H9 (cell line): ENCODE results near the gene CXCR3. TPM values are rescaled to one million over a fixed set of nuclear protein-coding genes. Genes with fewer than 3 reads are reported as not detected.

ENCODE experiments used
- DNase-seq: peaks from one replicate; pipeline ENCODE4 v3.0.0-alpha.2; 2017
- H2AFZ ChIP-seq: one replicate; pipeline ENCODE4 v1.6.1; 2013; ENCODE audit warnings: mild to moderate bottlenecking, low read length, control low read depth, moderate library complexity
- H2AK5ac ChIP-seq: 2 replicates; pipeline ENCODE4 v1.6.1; 2013; ENCODE audit warnings: low read length, control low read depth, mixed read lengths; ENCODE audit not compliant: insufficient read length
- H2BK120ac ChIP-seq: one replicate; pipeline ENCODE4 v1.6.1; 2013; ENCODE audit warnings: low read depth, mild to moderate bottlenecking, low read length, control low read depth, inconsistent platforms; ENCODE audit not compliant: poor library complexity, severe bottlenecking
- H2BK12ac ChIP-seq: 2 replicates; pipeline ENCODE4 v1.6.1; 2013; ENCODE audit warnings: low read length, control low read depth, mixed read lengths, low read depth; ENCODE audit not compliant: insufficient read length
- H2BK15ac ChIP-seq: 2 replicates; pipeline ENCODE4 v1.6.1; 2013; ENCODE audit warnings: low read depth, low read length, control low read depth
- H2BK20ac ChIP-seq: one replicate; pipeline ENCODE4 v1.6.1; 2013; ENCODE audit warnings: low read depth, mild to moderate bottlenecking, low read length, control low read depth, inconsistent platforms; ENCODE audit not compliant: poor library complexity, severe bottlenecking
- H2BK5ac ChIP-seq: 2 replicates; pipeline ENCODE4 v1.6.1; 2013; ENCODE audit warnings: low read length, control low read depth, mixed read lengths; ENCODE audit not compliant: insufficient read length
- H3K14ac ChIP-seq: 2 replicates; pipeline ENCODE4 v1.6.1; 2013; ENCODE audit warnings: low read length, control low read depth; ENCODE audit not compliant: insufficient read depth
- H3K18ac ChIP-seq: 2 replicates; pipeline ENCODE4 v1.6.1; 2013; ENCODE audit warnings: low read depth, mild to moderate bottlenecking, mixed read lengths, low read length, control low read depth; ENCODE audit not compliant: insufficient read length
- H3K23ac ChIP-seq: 2 replicates; pipeline ENCODE4 v1.6.1; 2013; ENCODE audit warnings: low read length, control low read depth, mixed read lengths, low read depth; ENCODE audit not compliant: insufficient read length
- H3K23me2 ChIP-seq: 2 replicates; pipeline ENCODE4 v1.6.1; 2013; ENCODE audit warnings: low read depth, mild to moderate bottlenecking, mixed read lengths, low read length, control low read depth; ENCODE audit not compliant: insufficient read length, poor library complexity, severe bottlenecking
- H3K27ac ChIP-seq: 2 replicates; pipeline ENCODE4 v1.5.1; 2013; ENCODE audit warnings: low read length, control low read depth, mixed read lengths, low read depth; ENCODE audit not compliant: insufficient read length
- H3K27me3 ChIP-seq: 2 replicates; pipeline ENCODE4 v1.6.1; 2013; ENCODE audit warnings: low read length, control low read depth, inconsistent platforms; ENCODE audit not compliant: insufficient read depth
- H3K4ac ChIP-seq: 2 replicates; pipeline ENCODE4 v1.6.1; 2013; ENCODE audit warnings: low read depth, mild to moderate bottlenecking, control low read depth, inconsistent platforms, low read length, moderate library complexity
- H3K4me1 ChIP-seq: 2 replicates; pipeline ENCODE4 v1.6.1; 2013; ENCODE audit warnings: low read length, control low read depth, inconsistent platforms; ENCODE audit not compliant: insufficient read depth
- H3K4me2 ChIP-seq: 2 replicates; pipeline ENCODE4 v1.6.1; 2013; ENCODE audit warnings: low read length, control low read depth, mixed read lengths; ENCODE audit not compliant: insufficient read length, insufficient read depth
- H3K56ac ChIP-seq: 2 replicates; pipeline ENCODE4 v1.6.1; 2013; ENCODE audit warnings: low read depth, mild to moderate bottlenecking, mixed read lengths, low read length, control low read depth; ENCODE audit not compliant: insufficient read length
- H3K79me1 ChIP-seq: 2 replicates; pipeline ENCODE4 v1.6.1; 2013; ENCODE audit warnings: low read depth, mild to moderate bottlenecking, moderate library complexity, low read length, control low read depth, inconsistent platforms; ENCODE audit not compliant: insufficient read depth, poor library complexity, severe bottlenecking
- H3K79me2 ChIP-seq: 2 replicates; pipeline ENCODE4 v1.6.1; 2013; ENCODE audit warnings: low read length, control low read depth, inconsistent platforms; ENCODE audit not compliant: insufficient read depth
- H3K9ac ChIP-seq: 2 replicates; pipeline ENCODE4 v1.6.1; 2013; ENCODE audit warnings: low read length, control low read depth, mixed read lengths; ENCODE audit not compliant: insufficient read length; ENCODE audit errors: extremely low read depth
- H3K9me3 ChIP-seq: one replicate; pipeline ENCODE4 v1.6.1; 2013; ENCODE audit warnings: low read depth, low read length, inconsistent platforms; ENCODE audit not compliant: control insufficient read depth
- H3T11ph ChIP-seq: one replicate; pipeline ENCODE4 v1.6.1; 2013; ENCODE audit warnings: mild to moderate bottlenecking, low read length, control low read depth, inconsistent platforms
- H4K20me1 ChIP-seq: one replicate; pipeline ENCODE4 v1.6.1; 2013; ENCODE audit not compliant: control insufficient read depth, insufficient read length, insufficient read depth
- H4K5ac ChIP-seq: 2 replicates; pipeline ENCODE4 v1.6.1; 2013; ENCODE audit warnings: low read depth, mild to moderate bottlenecking, mixed read lengths, low read length, control low read depth; ENCODE audit not compliant: insufficient read length
- H4K8ac ChIP-seq: replicated peaks from 2 replicates; pipeline ENCODE4 v1.6.1; 2013; ENCODE audit warnings: low read length, control low read depth, mixed read lengths, low read depth; ENCODE audit not compliant: insufficient read length
- H4K91ac ChIP-seq: 2 replicates; pipeline ENCODE4 v1.6.1; 2013; ENCODE audit warnings: low read depth, mild to moderate bottlenecking, moderate library complexity, mixed read lengths, low read length, control low read depth; ENCODE audit not compliant: insufficient read length
- H3K27ac Mint-ChIP-seq, 3 experiments: 2 replicates in 2 of 3; 3 replicates in 1 of 3; pipeline ENCODE4 v1.8.0; 2020 to 2021; ENCODE audit warnings: mixed read lengths in 3 of 3, mild to moderate bottlenecking in 1 of 3, moderate library complexity in 1 of 3
- H3K27me3 Mint-ChIP-seq: 2 replicates; pipeline ENCODE4 v1.8.0; 2021; ENCODE audit warnings: low read depth, mild to moderate bottlenecking, moderate library complexity, mixed read lengths
- H3K36me3 Mint-ChIP-seq, 3 experiments: 2 replicates in 2 of 3; 3 replicates in 1 of 3; pipeline ENCODE4 v1.8.0; 2020 to 2021; ENCODE audit warnings: low read depth in 3 of 3, mixed read lengths in 3 of 3; ENCODE audit not compliant: insufficient read depth in 1 of 3
- H3K4me1 Mint-ChIP-seq, 2 experiments: 2 replicates each; pipeline ENCODE4 v1.8.0; 2020; ENCODE audit warnings: mixed read lengths in 2 of 2
- H3K4me3 Mint-ChIP-seq, 2 experiments: 2 replicates in 1 of 2; 3 replicates in 1 of 2; pipeline ENCODE4 v1.8.0; 2020 to 2021; ENCODE audit warnings: mild to moderate bottlenecking in 2 of 2, mixed read lengths in 2 of 2, moderate library complexity in 1 of 2
- H3K9me3 Mint-ChIP-seq, 2 experiments: 2 replicates in 1 of 2; 3 replicates in 1 of 2; pipeline ENCODE4 v1.8.0; 2020; ENCODE audit warnings: mild to moderate bottlenecking in 2 of 2, mixed read lengths in 2 of 2, moderate library complexity in 1 of 2
- CTCF ChIP-seq: fragments of 200-600 bp; sonication (generic); conservative IDR thresholded peaks from 3 replicates; pipeline ENCODE4 v1.8.0; 2021; ENCODE audit warnings: antibody characterized with exemption, mild to moderate bottlenecking
- WGBS: extraction: QIAGEN DNeasy Blood & Tissue Kit; methylation state at CpG from one replicate; pipeline ENCODE4 v1.1.7; 2013; ENCODE audit warnings: missing lambda C conversion rate, low lambda C conversion rate, mixed read lengths; ENCODE audit not compliant: insufficient read length; ENCODE audit errors: extremely low coverage; 5-methylcytosine and 5-hydroxymethylcytosine counted together
- total RNA-seq: library from RNA; stranded (reverse); gene quantifications from 2 replicates; pipeline ENCODE4 v1.2.1, GENCODE V29; 2021

CXCR3 gene
- total RNA-seq, 1 experiment from 2014 or later, result not detected

GRCh38 chrX:71632923-71633657 is 14.8 kb upstream of the CXCR3 start:
- Histone ChIP-seq H4K91ac (no peak overlapping the region), H3T11ph (no peak overlapping the region), H3K27ac (no peak overlapping the region), H3K18ac (no peak overlapping the region), H4K20me1 (no peaks in the 10 kb centered on the region), H3K23me2 (no peaks in the 10 kb centered on the region), H3K9ac (no peak overlapping the region), H3K79me1 (no peaks in the 10 kb centered on the region), H2BK12ac (no peak overlapping the region), H3K14ac (no peak overlapping the region), H4K5ac (no peak overlapping the region), H3K56ac (no peak overlapping the region), H3K27me3 (no peaks in the 10 kb centered on the region), H4K8ac (no peak overlapping the region), H2AFZ (no peak overlapping the region), H3K23ac (no peak overlapping the region), H2BK5ac (no peak overlapping the region), H3K79me2 (no peaks in the 10 kb centered on the region), H2BK20ac (no peak overlapping the region), H3K9me3 (peaks cover 50% of the 10 kb centered on the region), H3K4ac (no peak overlapping the region), H2AK5ac (no peak overlapping the region), H3K4me2 (no peak overlapping the region), H2BK120ac (no peak overlapping the region), H2BK15ac (no peak overlapping the region), H3K4me1 (no peaks in the 10 kb centered on the region)
- Mint-ChIP-seq H3K27ac (no peak overlapping the region), H3K4me1 (no peaks in the 10 kb centered on the region), H3K36me3 (peaks cover 0 to 2% (median 0%) of the 10 kb centered on the region in 3 experiments; a peak in 1 of 7 replicates), H3K4me3 (no peak overlapping the region), H3K9me3 (peaks cover 61 to 69% of the 10 kb centered on the region in 2 experiments), H3K27me3 (no peaks in the 10 kb centered on the region)
- no CpG with 5 or more reads among the region's 10 CpGs for WGBS
- TF ChIP-seq CTCF, result no peak
- no peak for DNase-seq
